GM21717 (cell line): ENCODE measurements around the gene CTIF.

Experiments
- ATAC-seq: cut with Tn5 transposase; IDR thresholded peaks from one replicate; pipeline ENCODE4 v1.9.1; 2021; ENCODE audit warnings: mild to moderate bottlenecking, moderate library complexity; ENCODE audit not compliant: unreplicated experiment

Gene CTIF

GRCh38 chr18:48662011-48662661 is 123.3 kb downstream of the CTIF start:
- no peak for ATAC-seq

GRCh38 chr18:48663096-48663930 is 124.5 kb downstream of the CTIF start:
- no peak for ATAC-seq

- ATAC-seq, result no peak
Measured at GRCh38 chr18:48663931-48664847, 125.4 kb downstream of the CTIF start.

GRCh38 chr18:48665654-48666053 is 126.8 kb downstream of the CTIF start:
- ATAC-seq, result no peak

GRCh38 chr18:48666613-48667012 is 127.8 kb downstream of the CTIF start:
- no peak for ATAC-seq

- ATAC-seq, result no peak
Measured at GRCh38 chr18:48667276-48668254, 128.7 kb downstream of the CTIF start.

GRCh38 chr18:48668466-48669179 is 129.8 kb downstream of the CTIF start:
- no peak for ATAC-seq

DNA sequence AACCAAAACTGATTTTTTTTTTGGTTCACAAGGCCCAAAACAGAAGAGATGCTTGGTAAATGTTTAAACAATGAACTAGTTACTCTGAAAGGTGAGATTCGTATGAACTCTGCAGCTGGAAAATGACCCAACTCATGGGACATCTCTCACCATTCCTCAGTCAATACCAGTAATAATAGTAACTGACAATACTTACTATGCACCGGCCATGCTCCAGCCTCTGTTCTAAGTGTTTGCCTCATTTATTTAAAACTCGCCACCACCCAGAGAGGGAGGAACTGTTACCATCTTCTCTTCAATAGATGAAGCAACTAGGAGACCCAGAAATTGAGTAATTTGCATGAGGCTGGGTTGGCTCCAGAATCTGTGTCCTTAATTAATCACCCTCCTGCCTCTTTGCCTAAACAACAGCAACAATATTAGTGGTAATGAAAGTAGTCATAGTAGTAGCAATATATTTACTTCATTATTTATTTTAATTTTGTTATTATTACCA is 130.4 kb downstream of the CTIF start:
- ATAC-seq, result no peak

DNA sequence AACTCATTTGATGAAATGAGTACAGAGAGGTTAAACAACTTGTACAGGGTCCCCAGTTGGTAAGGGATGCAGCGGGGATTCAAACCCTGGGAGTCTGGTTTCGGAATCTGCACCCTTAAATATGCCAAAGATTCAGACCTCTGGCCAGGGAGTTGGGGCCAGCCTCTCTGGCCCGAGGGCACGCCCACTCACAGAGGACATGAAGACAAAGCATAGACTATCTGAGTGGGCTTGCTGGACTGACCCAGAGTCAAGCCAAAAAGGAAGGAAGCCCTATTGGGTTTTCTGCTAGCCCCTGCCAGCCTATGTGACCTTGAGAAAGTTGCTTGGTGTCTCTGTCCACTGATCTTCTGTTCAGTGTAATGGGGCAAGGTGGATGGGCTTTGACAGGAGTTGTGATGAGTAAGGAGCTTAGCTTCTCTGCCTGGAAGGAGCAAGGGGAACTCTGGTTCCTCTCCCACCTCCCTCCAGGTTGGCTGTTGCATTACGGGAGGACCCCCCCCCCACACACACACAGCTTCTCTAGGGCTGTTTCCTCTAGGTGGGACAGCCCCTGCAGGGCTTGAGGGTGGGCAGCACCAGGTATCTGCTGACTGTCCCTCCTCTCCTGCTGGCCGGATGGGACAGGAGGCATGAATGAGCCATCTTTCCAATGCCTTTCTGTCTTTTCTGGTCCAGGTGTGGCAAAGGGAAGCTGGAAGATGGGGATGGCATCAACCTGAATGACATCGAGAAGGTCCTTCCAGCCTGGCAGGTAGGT is 131.3 kb downstream of the CTIF start:
- ATAC-seq, result no peak

- ATAC-seq, result no peak
Measured at GRCh38 chr18:48670751-48671560, 132.1 kb downstream of the CTIF start.

GRCh38 chr18:48671561-48671945 is 132.7 kb downstream of the CTIF start:
- ATAC-seq, result no peak

DNA sequence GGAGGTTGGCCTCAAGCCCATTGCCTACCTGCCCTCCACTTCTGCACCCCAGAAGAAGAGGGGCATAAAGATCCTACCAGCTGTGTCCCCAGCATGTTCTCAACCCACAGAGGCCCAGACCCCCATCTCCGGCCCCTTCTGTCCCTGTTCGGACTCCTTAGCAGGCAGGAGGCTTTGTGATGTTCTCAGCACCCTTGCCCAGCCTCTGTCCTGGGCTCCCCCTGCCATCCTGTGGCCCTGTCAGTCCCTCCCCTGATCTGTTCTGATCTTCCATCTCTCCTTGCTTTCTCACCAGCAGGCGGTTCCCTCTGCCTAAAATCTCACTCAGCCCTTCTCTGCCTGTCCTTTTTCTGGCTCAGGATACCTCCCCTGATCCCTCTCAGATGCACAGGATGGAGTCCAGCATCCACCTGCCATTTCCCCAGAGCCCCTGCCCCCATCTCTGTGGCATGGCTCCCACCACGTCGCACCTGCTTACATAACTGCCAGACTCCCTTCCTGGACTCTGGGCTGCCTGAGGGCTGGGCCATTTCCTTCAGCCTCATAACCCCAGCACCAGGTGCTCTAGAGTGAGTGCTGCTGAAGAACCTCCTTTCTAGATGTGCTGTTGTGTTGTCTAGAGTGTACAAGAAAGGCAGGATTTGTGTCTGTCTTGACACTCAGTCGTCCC is 134.0 kb downstream of the CTIF start:
- no peak for ATAC-seq

- no peak for ATAC-seq
Measured at GRCh38 chr18:48673456-48673852, 134.6 kb downstream of the CTIF start.

GRCh38 chr18:48673853-48674721 is 135.3 kb downstream of the CTIF start:
- ATAC-seq, result no peak

DNA sequence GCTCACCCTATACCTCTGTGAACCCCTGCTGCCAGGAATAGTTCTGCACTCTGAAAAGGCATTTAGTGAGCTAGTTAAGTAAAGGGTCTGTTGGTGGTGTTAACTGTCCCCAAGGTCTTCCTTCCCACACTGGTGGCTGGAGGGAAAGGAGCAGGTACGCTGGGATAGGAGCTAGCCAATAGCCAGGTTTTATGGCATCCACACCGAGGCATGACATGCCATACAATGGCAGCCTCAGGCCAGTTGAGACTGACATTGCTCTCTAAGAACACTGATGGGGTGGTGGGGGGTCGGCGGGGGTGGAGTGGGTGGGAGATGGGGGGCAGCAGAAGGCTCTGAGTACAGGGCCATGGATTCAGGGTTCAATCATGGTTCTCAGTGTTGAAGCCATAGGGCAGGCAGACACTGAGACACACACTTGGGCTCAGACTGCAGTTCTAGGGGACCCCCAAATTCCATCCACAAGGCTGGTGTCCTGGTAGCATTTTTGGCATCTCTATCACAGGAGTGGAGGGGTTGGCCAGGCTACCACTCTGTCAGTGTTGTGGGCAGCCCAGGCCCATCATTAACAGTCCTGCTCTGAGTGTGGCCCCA is 136.0 kb downstream of the CTIF start:
- ATAC-seq, result peak; percentile 6

DNA sequence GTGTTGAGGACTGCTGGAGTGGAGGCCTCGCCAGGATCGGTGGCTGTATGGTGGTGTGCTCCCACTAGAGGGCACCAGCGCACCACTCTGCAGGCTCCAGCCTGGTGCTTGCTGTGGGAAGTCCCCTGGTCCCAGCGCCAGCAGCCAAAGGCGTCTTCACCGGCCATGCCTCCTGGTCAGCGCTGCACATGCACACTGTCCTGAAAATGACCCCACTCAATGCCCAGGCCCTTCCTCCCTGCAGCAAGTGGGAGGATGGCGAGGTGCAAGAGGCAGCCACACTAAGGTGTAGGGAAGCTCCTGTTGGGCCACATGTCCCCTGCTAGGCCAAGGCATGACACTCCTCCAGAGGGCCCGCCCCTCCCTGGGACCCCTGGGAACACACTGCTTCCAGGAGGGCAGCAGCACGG is 136.5 kb downstream of the CTIF start:
- peak; percentile 63 for ATAC-seq
